GM21423 (cell line): Measurements from ENCODE around the gene CLCNKA.
"Not testable (repeated sequence)": the region's sequence is repeated elsewhere in the genome, so short reads cannot be mapped to it uniquely, and the experiment has no call there.

Source experiments
- ATAC-seq: cut with Tn5 transposase; IDR thresholded peaks from one replicate; pipeline ENCODE4 v1.9.1; 2021; ENCODE audit warnings: mild to moderate bottlenecking, moderate library complexity; ENCODE audit not compliant: unreplicated experiment

Gene CLCNKA

GRCh38 chr1:16061989-16062686, 40.3 kb downstream of the CLCNKA start:
- not testable (repeated sequence) for ATAC-seq

GRCh38 chr1:16062687-16063075, 40.8 kb downstream of the CLCNKA start:
- ATAC-seq, result not testable (repeated sequence)

- ATAC-seq, result no peak
Measured at GRCh38 chr1:16063226-16063829, 41.5 kb downstream of the CLCNKA start.

- no peak for ATAC-seq
Measured at GRCh38 chr1:16063921-16064320, 42.1 kb downstream of the CLCNKA start.

- ATAC-seq, result no peak
Measured at GRCh38 chr1:16064536-16065268, 42.9 kb downstream of the CLCNKA start.

- no peak for ATAC-seq
Measured at GRCh38 chr1:16065269-16065576, 43.4 kb downstream of the CLCNKA start.

GRCh38 chr1:16066245-16066644, 44.4 kb downstream of the CLCNKA start:
- ATAC-seq, result no peak

- no peak for ATAC-seq
Measured at GRCh38 chr1:16067127-16067768, 45.4 kb downstream of the CLCNKA start.

GRCh38 chr1:16067933-16068332, 46.1 kb downstream of the CLCNKA start:
- no peak for ATAC-seq

- no peak for ATAC-seq
Measured at GRCh38 chr1:16068356-16069270, 46.8 kb downstream of the CLCNKA start.

GRCh38 chr1:16070640-16071355, 49.0 kb downstream of the CLCNKA start:
- no peak for ATAC-seq

- no peak for ATAC-seq
Measured at GRCh38 chr1:16071614-16072013, 49.8 kb downstream of the CLCNKA start.

- no peak for ATAC-seq
Measured at GRCh38 chr1:16072095-16072494, 50.3 kb downstream of the CLCNKA start.

- no peak for ATAC-seq
Measured at GRCh38 chr1:16072616-16073484, 51.0 kb downstream of the CLCNKA start.

- ATAC-seq, result no peak
Measured at GRCh38 chr1:16073490-16074119, 51.8 kb downstream of the CLCNKA start, which contains the start of gene FAM131C. TSS of gene FAM131C (minus strand) at chr1:16073651. CDS start at chr1:16073442, 209 bp downstream.

- no peak for ATAC-seq
Measured at GRCh38 chr1:16074217-16074616, 52.4 kb downstream of the CLCNKA start.

- no peak for ATAC-seq
Measured at GRCh38 chr1:16075337-16076030, 53.6 kb downstream of the CLCNKA start.
